Mammary epithelial cell (primary cell): ENCODE measurements around the gene SOX5.

Experiments used
- CTCF ChIP-seq, 2 donors: IDR thresholded peaks in 1 of 2; conservative IDR thresholded peaks in 1 of 2; 2 replicates each; pipeline ENCODE4 v1.5.1; 2011 to 2012; ENCODE audit warnings: inconsistent platforms in 2 of 2, low read length in 2 of 2, mild to moderate bottlenecking in 2 of 2, control low read depth in 1 of 2, low read depth in 1 of 2; ENCODE audit not compliant: insufficient read depth in 1 of 2; ENCODE audit errors: extremely low read depth in 1 of 2
- EZH2 ChIP-seq: IDR thresholded peaks from 2 replicates; pipeline ENCODE4 v1.6.1; 2012; ENCODE audit warnings: low read length, inconsistent platforms, borderline replicate concordance

DNA sequence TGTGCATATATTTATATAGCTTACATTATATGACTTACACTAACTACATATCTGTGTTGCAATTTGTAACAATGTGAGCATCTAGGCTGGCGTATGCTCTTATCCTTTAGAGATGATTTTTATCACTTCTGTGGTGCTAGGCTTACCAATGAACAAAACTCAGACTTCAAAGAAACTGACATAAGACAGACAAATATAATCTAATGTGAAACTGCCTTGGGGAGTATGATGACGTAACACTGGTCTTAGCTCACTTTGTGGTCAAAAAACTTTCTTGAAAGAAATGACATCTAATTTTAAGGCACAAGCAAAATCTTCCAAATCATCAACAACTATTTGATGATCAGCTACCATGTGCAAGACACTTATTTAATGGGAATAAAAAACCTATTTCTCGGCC, 50.0 kb downstream of the SOX5 start:
- TF ChIP-seq CTCF (conservative IDR thresholded peaks at IDR 0.05 in 1 of 2, IDR thresholded peaks at IDR 0.05 in 1 of 2; ENCODE audit: extremely low read depth in 1 of 2, insufficient read depth in 1 of 2, low read depth in 1 of 2, low read length in 2 of 2) (no peak), EZH2 (no peak)
